ENCODE measurements around the gene OR10H1.
A peak's percentile ranks its signal among the peaks of the same experiment; 100 is the strongest.
"Not testable (repeated sequence)": the region's sequence is repeated elsewhere in the genome, so short reads cannot be mapped to it uniquely, and the experiment has no call there.

The OR10H1 gene, protein sequence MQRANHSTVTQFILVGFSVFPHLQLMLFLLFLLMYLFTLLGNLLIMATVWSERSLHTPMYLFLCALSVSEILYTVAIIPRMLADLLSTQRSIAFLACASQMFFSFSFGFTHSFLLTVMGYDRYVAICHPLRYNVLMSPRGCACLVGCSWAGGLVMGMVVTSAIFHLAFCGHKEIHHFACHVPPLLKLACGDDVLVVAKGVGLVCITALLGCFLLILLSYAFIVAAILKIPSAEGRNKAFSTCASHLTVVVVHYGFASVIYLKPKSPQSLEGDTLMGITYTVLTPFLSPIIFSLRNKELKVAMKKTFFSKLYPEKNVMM

DNA sequence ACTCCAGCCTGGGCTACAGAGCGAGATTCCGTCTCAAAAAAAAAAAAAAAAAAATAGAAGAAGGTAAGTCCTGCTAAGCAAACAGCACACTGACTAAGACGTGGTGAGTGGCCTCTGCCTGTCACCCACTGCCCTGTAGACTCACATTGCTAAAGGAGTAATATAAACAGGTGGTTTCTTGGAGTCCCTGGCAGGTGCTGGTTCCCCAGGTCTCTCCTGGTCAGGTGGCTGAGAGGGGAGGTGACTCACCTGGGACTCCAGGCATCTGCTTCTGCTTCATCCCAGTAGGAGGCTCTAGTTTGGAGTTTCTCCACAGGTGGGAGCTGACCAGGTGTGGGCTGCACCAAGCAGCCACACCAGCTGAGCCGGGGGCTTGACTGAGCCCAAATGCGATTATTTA lies at the start of gene OR10H1:
Gene OR10H1 (minus strand): TSS at position 359 of the 400 bp plus-strand sequence. CDS start 7,627 bp downstream, outside the sequence.
- no peak for DNase-seq

DNA sequence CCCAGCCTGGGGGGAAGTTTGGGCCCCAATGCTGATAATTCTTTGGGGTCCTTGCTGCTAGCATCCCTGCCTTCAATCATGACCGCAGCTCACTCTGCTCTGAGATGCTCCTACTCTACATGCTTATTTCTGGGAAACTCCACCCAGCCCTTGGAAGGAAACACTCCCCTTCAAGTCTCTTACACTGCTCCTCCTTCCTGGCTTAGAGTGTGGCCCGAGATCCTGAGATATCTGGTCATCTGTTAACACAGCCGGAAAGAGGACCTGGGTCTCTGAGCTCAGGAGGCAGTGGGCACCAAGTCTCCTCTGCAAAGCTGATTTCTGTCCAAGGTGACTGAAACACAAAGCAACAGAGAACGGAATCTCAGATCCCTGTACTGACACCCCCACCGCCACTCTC lies 49.4 kb upstream of the OR10H1 start:
- DNase-seq = no peak

DNA sequence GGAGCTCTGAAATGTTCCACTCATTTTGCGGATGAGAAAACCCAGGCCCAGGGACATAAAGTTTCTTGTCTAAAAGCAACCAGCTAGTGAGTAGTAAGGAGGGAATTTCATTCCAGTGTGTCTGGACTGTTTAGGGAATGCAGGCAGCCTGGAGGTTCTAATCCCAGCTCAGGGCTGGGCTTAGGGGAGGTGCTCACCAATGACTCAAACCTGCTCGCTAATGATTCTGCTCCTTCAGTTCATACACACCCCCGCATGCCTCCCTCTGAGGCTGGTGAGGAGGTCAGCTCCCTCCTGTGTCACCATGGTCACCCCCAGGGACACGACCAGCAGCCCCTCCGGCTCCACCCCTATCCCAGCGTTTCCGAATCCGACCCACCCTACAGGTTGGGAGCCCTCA lies 47.8 kb upstream of the OR10H1 start:
- no peak for DNase-seq

DNA sequence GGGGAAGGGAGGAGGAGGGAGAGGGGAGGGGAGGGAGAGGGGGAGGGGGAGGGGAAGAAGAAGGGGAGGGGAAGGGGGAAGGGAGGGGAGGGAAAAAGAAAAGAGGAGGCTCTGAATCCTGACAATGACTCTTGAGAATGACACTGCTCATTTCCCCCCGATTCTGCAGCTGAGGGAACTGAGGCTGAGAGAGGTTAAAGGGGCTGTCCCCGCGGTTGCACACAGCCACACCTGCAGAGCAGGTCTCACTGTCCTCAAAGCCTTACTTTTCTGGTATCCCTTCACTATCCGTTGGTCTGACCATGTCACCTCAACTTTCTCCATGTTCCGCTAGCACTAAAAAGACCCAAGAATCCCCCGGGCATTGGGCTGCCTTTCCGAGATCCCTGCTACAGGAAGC lies 47.0 kb upstream of the OR10H1 start:
- DNase-seq = no peak

DNA sequence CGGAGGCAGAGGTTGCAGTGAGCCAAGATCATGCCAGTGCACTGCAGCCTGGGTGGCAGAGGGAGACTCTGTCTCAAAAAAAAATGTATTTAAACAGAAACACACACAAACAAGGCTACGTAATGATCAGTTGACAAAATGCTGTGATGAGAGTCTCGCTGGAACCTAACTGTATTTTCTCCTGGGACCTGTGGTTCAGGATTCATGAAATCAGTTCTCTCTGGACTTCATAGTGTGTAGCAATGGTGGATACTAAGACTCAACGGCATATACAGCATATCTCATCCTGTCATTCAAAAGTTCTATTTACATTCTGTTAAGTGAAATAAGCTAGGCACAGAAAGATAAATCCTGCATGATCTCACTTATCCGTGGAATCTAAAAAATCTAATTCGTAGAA lies 45.1 kb upstream of the OR10H1 start:
- no peak for DNase-seq

DNA sequence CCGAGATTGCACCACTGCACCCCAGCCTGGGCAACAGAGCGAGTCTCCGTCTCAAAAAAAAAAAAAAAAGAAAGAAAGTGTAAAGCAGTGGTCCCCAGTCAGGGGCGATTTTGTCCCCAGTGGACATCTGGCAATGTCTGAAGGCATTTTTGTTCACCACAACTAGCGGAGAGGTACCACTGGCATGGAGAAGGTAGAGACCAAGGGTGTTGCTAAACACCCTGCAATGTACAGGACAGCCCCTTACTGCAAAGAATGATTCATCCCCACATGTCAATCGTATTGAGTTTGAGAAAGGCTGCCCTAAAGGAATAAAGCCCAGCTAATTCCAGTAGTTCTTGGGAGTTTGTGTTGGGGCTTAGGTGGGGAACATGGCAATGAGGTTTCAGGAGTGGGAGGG lies 43.7 kb upstream of the OR10H1 start:
- DNase-seq = no peak

DNA sequence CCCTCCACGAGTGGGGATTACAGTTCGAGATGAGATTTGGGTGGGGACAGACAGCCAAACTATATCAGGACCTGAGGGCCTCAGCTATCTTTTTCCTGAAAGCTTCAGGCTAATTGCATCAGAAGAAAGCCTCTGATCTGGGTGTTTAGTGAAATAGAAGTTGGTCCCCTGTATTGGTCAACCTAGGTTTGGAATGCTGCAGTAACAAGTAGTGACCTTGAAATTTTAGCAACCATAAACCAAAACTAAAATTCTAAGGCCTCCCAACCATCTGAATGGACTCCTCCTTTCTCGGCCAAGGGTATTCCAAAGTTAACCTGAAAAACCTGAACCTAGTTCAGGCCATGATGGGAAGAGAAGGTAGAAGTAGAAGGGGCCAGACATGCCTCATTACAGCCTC lies 34.9 kb upstream of the OR10H1 start:
- DNase-seq = no peak

DNA sequence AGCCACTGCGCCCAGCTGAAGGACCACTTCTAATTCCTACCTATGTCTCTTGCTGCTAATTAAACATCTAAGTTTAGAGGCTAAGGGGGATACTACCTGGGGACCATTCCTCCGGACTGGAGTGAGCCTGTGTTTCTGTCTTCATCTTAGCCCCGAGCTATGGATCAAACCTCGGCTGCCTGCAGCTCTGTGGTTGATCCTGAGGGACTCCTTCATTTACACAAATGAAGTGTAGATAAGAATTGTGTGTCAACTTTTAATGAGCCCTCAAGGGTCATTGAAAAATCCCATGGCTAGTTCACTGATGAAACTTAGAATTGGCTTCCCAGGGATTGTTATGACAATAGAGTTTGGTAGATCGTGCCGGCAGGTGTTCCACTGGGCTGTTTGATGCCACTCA lies 31.5 kb upstream of the OR10H1 start:
- DNase-seq = no peak

DNA sequence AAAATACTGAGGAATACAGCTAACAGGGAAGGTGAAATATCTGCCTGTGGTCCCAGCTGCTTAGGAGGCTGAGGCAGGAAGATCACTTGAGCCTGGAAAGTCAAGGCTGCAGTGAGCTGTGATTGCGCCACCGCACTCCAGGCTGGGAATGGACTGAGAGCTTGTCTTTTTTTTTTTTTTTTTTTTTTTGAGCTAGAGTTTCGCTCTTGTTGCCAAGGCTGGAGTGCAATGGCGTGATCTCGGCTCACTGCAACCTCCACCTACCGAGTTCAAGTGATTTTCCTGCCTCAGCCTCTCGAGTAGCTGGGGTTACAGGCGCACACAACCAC lies 28.4 kb upstream of the OR10H1 start:
- not testable (repeated sequence) for DNase-seq

DNA sequence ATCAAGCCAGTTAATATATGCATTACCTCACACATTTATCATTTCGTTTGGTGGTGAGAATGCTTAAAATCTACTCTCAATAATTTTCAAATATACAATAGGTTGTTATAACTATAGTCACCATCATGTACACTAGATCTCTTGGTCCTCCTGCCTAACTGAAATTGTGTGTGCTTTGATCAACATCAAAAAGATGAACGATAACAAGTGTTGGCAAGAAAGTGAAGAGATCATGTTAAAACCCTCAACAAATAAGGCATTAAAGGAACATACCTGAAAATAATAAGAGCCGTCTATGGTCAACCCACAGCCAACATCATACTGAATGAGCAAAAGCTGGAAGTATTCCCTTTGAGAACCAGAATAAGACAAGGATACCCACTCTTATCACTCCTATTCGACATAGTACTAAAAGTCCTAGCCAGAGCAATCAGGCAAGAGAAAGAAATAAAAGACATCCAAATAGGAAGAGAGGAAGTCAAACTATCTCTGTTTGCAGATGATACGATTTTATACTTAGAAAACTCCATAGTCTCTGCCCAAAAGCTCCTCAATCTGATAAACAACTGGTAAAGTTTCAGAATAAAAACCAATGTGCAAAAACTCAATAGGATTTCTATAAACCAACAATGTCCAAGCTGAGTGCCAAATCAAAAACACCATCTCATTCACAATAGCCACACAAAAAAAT lies 27.9 kb upstream of the OR10H1 start:
- no peak for DNase-seq

DNA sequence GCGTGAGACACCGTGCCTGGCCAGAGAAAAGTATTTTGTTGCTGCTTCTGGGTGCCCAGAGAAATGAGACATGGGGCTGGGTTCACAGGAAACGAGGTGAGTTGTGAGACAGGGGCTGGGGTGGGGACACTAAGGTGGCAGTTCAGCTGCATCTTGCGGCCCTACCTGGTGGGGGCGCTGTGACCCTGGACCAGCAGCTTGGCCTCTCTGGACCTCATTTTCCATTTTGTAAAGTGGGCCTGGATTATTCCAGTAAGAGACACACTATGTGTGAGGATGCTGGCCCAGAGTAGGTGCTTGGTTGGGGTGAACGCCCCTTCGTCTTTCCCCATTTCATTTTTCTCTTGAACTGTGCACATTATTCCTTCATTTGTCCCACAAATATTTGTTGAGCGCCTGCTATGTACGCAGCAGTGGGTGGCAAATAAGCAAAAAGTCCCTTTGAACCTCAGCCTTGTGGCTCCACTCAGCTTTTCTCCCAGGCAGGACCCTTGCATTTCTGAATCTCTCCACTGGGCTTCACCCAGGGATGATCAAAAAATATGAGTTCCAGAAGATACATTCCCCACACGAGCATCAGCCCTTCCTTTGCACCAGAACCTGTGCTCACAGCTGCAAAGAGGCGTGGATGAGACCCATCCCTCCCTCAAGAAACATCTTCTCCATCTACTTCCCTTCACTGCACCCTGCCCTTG lies 26.6 kb upstream of the OR10H1 start:
- no peak for DNase-seq

DNA sequence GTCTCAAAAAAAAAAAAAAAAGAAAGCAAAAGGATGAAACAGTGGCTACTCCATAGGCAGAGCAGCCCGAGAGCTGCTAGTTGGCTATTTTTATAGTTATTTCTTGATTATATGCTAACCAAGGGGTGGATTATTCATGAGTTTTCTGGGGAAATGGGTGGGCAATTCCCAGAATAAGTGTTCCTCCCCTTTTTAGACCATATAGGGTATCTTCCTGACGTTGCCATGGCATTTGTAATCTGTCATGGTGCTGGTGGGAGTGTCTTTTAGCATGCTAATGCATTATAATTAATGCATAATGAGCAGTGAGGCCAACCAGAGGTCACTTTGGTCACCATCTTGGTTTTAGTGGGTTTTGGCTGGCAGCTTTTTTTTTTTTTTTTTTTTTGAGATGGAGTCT lies 25.4 kb upstream of the OR10H1 start:
- no peak for DNase-seq

DNA sequence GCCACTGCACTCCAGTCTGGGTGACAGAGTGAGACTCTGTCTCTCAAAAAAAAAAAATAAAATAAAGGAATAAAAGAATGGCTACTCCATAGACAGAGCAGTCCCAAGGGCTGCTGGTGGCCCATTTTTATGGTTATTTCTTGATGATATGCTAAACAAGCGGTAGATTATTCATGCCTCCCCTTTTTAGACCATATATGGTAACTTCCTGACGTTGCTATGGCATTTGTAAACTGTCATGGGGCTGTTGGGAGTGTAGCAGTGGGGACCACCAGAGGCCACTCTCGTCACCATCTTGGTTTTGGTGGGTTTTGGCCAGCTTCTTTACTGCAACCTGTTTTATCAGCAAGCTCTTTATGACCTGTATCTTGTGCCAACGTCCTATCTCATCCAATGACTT lies 24.4 kb upstream of the OR10H1 start:
- DNase-seq = not testable (repeated sequence)

DNA sequence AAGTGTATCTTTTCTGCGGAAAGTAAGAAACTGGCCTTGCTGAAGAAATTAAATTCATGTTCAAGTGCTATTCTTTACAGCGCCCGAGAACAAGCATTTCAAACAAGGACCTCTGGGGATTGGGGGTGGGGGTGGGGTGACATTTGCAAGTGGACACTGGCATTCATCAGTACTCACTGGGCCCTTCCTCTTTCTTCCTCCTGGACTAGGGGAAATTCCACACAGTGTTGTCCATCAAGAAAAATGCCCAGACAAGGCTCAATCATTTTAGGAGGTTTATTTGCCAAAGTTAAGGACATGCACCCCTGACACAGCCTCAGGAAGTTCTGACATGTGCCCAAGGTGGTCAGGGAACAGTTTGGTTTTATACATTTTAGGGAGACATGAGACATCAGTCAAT lies 22.9 kb upstream of the OR10H1 start:
- no peak for DNase-seq

DNA sequence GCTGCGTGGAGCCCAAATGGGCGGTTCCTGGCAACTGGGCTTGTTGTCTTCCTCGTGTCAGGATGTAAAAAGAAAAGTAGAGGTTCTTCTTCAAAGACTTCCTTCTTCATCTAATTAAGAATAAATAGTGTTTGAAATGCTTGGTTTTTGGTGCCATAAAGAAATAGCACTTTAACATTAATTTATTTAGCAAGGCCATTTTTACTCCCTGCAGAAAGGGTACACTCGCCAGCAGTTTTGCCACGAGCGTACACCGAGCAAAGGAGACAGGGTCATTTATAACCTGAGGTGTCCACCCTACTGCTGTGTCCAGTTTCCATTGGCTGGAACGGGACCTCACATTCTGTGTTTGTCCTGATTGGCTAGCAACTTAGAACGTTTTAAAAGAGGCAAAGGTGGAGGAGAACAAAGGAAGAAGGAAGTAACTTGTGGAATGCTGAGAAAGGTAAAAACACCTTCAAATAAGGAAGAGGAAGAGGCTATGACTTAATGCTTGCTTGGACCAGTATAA lies 21.8 kb upstream of the OR10H1 start:
- DNase-seq = no peak

DNA sequence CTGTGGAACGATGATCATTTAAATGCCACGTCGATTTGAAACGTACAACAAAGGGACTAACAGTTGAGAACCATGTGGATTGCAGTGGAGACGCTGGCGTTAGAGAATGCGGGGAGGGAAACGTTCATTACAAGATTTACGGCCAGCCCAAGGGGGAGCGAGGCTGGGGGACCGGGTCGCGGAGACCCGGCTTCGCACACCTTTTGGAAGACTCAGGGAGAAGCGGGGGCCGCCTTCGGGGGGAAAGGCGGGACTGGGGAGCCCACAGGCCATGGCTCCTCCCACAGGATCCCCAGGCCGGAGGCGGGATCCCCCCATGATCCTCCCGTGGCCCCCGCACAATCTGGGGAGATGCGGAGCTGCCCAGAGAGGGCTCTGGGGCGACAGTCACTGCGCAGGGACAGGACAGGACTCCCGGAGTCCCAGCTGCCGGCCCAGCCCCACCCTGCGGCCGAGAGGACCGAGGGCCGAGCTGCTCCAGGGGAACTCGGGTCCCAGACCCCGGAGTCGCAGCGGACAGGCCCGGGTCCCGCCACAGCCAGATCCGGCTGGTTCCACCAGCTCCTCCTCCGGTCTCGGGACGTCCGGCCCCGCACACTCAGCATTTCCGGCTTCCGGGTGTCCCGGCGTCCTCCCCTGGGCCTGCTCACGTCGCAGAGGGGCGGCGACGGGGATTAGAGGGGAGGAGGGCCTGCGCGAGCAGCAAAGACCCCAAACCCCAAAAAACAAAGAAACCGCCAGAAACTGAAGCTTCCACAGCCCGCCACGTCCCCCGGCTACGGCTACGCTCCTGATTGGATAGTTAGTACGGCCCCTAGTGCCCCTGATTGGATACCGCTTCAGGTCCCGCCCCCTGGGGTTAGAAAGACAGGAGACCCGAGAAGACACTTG lies 21.1 kb upstream of the OR10H1 start:
- peak; percentile 35 for DNase-seq

DNA sequence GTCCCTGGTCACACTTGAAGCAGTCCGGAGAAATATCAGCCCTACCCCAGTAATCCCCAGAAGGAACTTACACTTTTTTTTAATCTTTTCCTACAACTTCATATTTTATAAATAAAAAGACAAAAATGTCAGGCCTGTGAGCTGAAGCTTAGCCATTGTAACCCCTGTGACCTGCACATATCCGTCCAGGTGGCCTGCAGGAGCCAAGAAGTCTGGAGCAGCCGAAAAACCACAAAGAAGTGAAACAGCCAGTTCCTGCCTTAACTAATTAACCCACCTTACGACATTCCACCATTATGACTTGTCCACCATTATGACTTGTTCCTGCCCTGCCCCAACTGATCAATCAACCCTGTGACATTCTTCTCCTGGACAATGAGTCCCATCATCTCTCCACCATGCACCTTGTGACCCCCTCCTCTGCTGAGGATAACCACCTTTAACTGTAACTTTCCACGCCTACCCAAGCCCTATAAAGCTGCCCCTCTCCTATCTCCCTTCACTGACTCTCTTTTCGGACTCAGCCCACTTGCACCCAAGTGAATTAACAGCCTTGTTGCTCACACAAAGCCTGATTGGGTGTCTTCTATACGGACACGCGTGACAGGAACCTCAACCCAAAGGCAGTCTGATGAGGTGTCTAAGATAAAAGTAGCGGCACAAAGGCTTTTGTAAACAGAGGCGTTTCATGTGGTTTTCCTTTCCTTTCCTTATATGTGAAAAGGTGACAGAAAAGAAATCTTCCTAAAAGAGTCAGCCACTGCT lies 20.3 kb upstream of the OR10H1 start:
- not testable (repeated sequence) for DNase-seq

DNA sequence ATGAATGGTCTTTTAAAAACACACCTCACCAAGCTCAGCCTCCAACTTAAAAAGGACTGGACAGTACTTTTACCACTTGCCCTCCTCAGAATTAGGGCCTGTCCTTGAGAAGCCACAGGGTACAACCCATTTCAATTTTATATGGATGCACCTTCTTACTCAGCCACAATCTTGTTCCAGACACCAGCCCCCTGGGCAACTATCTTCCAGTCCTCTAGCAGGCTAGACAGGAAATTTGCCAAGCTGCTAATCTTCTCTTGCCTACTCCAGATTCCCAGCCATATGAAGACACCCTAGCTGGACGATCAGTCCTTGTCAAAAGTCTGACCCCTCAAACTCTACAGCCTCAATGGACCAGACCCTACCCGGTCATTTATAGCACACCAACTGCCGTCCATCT lies 18.8 kb upstream of the OR10H1 start:
- not testable (repeated sequence) for DNase-seq

DNA sequence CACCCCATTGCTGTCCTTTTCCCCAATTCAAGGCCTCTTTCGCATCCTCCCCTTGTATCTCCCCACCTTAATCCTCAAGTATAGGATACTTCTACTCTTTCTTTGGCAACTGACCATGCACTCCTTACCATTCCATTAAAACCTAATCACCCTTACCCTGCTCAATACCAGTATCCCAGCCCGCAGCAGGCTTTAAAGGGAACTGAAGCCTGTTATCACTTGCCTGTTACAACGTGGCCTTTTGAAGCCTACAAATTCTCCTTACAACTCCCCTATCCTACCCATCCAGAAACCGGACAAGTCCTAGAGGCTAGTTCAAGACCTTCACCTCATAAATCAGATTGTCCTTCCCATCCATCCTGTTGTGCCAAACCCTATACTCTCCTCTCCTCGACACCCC lies 16.2 kb upstream of the OR10H1 start:
- DNase-seq = no peak

DNA sequence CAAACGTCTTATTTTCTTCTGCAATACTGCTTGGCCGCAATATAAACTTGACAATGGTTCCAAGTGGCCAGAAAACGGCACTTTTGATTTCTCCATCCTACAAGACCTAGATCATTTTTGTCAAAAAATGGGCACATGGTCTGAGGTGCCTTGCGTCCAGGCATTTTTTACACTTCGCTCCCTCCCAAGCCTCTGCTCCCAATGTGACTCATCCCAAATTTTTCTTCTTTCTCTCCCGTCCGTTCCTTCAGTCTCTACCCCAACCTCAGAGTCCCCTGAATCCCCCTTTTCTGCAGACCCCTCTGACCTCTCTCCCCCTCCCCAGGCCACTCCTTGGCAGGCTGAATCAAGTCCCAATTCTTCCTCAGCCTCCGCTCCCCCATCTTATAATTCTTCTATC lies 14.3 kb upstream of the OR10H1 start:
- DNase-seq = no peak

DNA sequence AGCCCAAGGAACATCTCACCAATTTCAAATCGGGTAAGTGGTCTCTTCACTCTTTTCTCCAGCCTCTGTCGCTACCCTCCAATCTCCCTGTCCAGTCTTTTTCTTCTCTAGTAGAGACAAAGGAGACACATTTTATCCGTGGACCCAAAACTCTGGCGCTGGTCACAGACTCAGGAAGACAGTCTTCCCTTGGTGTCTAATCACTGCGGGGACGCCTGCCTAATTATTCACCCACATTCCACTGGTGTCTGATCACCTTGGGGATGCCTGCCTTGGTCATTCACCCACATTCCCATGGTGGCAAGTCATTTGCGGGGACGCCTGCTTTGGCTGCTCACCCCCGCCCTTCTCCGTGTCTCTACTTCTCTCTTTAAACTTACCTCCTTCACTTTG lies 13.8 kb upstream of the OR10H1 start:
- DNase-seq = no peak

DNA sequence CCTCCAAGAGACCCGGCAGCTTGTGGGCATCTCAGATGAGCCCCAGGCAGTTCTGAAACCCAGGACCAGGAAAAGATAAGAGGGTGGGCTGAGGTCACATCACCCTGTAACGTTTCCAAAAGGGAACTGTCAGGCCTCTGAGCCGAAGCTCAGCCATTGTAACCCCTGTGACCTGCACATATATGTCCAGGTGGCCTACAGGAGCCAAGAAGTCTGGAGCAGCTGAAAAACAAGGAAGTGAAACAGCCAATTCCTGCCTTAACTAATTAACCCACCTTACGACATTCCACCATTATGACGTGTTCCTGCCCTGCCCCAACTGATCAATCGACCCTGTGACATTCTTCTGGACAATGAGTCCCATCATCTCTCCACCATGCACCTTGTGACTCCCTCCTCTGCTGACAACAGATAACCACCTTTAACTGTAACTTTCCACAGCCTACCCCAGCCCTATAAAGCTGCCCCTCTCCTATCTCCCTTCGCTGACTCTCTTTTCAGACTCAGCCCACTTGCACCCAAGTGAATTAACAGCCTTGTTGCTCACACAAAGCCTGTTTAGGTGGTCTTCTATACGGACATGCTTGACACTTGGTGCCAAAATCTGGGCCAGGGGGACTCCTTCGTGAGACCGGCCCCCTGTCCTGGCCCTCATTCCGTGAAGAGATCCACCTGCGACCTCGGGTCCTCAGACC lies 13.3 kb upstream of the OR10H1 start:
- DNase-seq = not testable (repeated sequence)

All from NCI-H2081 treated with DMSO at 0.1 percent for 48 hours (cell line).